PC-9 (cell line): ENCODE measurements around the gene PSD2. TPM values are rescaled to one million over a fixed set of nuclear protein-coding genes. Genes with fewer than 3 reads are reported as not detected.

Source experiments
- BruUV-seq: library from RNA; stranded (reverse); fragments of 400-500 nt; replicated peaks from 2 replicates; lab custom pipeline; 2021; lab: Mats Ljungman, UMichigan
- CTCF ChIA-PET: fragments of 300-600 bp; sonication (Branson Sonifier 250); formaldehyde crosslinking; loops from one replicate; lab custom pipeline; 2022; ENCODE audit warnings: antibody characterized with exemption; lab: Charles Lee
- POLR2A ChIA-PET: fragments of 300-600 bp; sonication (Branson Sonifier 250); formaldehyde crosslinking; loops from one replicate; lab custom pipeline; 2022; ENCODE audit warnings: antibody characterized with exemption; ENCODE audit not compliant: unreplicated experiment; lab: Charles Lee
- DNase-seq, 2 experiments: peaks; one replicate each; pipeline versions ENCODE4 v3.0.0 to v3.0.0-alpha.2; 2015 to 2022; ENCODE audit warnings: mixed read lengths in 1 of 2
- H2AFZ ChIP-seq: fragments of 200-600 bp; sonication (generic); 2 replicates; pipeline ENCODE4 v1.8.1; 2017; ENCODE audit warnings: antibody characterized with exemption
- H3F3A ChIP-seq: fragments of 200-600 bp; sonication (generic); 2 replicates; pipeline ENCODE4 v1.8.1; 2017; ENCODE audit warnings: antibody characterized with exemption, mild to moderate bottlenecking, low read depth; ENCODE audit not compliant: insufficient read depth
- H3K27ac ChIP-seq: fragments of 200-600 bp; sonication (generic); 2 replicates; pipeline ENCODE4 v1.6.1; 2016; ENCODE audit warnings: mixed run types
- H3K27me3 ChIP-seq: fragments of 200-600 bp; sonication (generic); 2 replicates; pipeline ENCODE4 v1.6.1; 2016; ENCODE audit warnings: low read depth, mixed run types; ENCODE audit not compliant: insufficient read depth
- H3K36me3 ChIP-seq: fragments of 200-600 bp; sonication (generic); 2 replicates; pipeline ENCODE4 v1.6.1; 2016; ENCODE audit warnings: low read depth, mixed run types
- H3K4me1 ChIP-seq: fragments of 200-600 bp; sonication (generic); replicated peaks from 2 replicates; pipeline ENCODE4 v1.6.1; 2016; ENCODE audit warnings: mixed run types; ENCODE audit not compliant: insufficient read depth
- H3K4me2 ChIP-seq: fragments of 200-600 bp; sonication (generic); 2 replicates; pipeline ENCODE4 v1.6.1; 2017; ENCODE audit warnings: mixed run types
- H3K4me3 ChIP-seq: fragments of 200-600 bp; sonication (generic); 2 replicates; pipeline ENCODE4 v1.6.1; 2016; ENCODE audit warnings: mixed run types
- H3K79me2 ChIP-seq: fragments of 200-600 bp; sonication (generic); 2 replicates; pipeline ENCODE4 v1.6.1; 2017; ENCODE audit warnings: low read depth, mixed run types
- H3K9me2 ChIP-seq: fragments of 200-600 bp; sonication (generic); 2 replicates; pipeline ENCODE4 v1.8.1; 2017; ENCODE audit warnings: mild to moderate bottlenecking; ENCODE audit not compliant: insufficient read depth
- H3K9me3 ChIP-seq: fragments of 200-600 bp; sonication (generic); 2 replicates; pipeline ENCODE4 v1.8.1; 2016; ENCODE audit warnings: low read depth; ENCODE audit not compliant: insufficient read depth
- H4K20me1 ChIP-seq: fragments of 200-600 bp; sonication (generic); 2 replicates; pipeline ENCODE4 v1.8.1; 2017; ENCODE audit not compliant: insufficient read depth
- EZH2 ChIP-seq: fragments of 200-600 bp; sonication (generic); IDR thresholded peaks from 2 replicates; pipeline ENCODE4 v1.8.0; 2017; ENCODE audit warnings: antibody characterized with exemption, low read depth
- intact Hi-C: fragments of 100-400 bp; cut with micrococcal nuclease; formaldehyde crosslinking; loops from one replicate; pipeline ENCODE4 v1.10.0; 2022; ENCODE audit not compliant: unreplicated experiment
- total RNA-seq: library from RNA; stranded (reverse); gene quantifications from 2 replicates; pipeline ENCODE4 v1.2.3, GENCODE V29; 2021
- TF ChIP-seq, protein P1 (sequence below): fragments of 200-600 bp; sonication (generic); conservative IDR thresholded peaks from 2 replicates; pipeline ENCODE4 v1.6.1; 2017; ENCODE audit warnings: mixed run types, antibody characterized with exemption, mild to moderate bottlenecking, moderate library complexity

PSD2 gene
- total RNA-seq, 1 experiment from 2014 or later, result 0.07 TPM

GRCh38 chr5:139855451-139855850 lies 59.8 kb downstream of the PSD2 start:
- H2AFZ ChIP-seq, result no peak overlapping the region
- no peaks in the 10 kb centered on the region for H3F3A ChIP-seq
- intact Hi-C loops, result no loop called here
- no peak overlapping the region for H3K4me3 ChIP-seq
- H3K27ac ChIP-seq, result no peak overlapping the region
- no peak overlapping the region for H3K4me2 ChIP-seq
- no peaks in the 10 kb centered on the region for H3K79me2 ChIP-seq
- ChIA-PET CTCF (interaction anchor here (0.6 kb wide), 1 partner anchor 336 kb away, joined by 5 read pairs; no protein-coding TSS in a partner anchor), POLR2A (no interaction called here)
- no peaks in the 10 kb centered on the region for H3K4me1 ChIP-seq
- no peak for TF ChIP-seq EZH2
- TF ChIP-seq, protein P1, sequence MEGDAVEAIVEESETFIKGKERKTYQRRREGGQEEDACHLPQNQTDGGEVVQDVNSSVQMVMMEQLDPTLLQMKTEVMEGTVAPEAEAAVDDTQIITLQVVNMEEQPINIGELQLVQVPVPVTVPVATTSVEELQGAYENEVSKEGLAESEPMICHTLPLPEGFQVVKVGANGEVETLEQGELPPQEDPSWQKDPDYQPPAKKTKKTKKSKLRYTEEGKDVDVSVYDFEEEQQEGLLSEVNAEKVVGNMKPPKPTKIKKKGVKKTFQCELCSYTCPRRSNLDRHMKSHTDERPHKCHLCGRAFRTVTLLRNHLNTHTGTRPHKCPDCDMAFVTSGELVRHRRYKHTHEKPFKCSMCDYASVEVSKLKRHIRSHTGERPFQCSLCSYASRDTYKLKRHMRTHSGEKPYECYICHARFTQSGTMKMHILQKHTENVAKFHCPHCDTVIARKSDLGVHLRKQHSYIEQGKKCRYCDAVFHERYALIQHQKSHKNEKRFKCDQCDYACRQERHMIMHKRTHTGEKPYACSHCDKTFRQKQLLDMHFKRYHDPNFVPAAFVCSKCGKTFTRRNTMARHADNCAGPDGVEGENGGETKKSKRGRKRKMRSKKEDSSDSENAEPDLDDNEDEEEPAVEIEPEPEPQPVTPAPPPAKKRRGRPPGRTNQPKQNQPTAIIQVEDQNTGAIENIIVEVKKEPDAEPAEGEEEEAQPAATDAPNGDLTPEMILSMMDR, result no peak
- H3K9me3 ChIP-seq, result no peaks in the 10 kb centered on the region
- no TSS peak for BruUV-seq
- H3K36me3 ChIP-seq, result no peaks in the 10 kb centered on the region
- H4K20me1 ChIP-seq, result no peaks in the 10 kb centered on the region
- DNase-seq, result no peak
- H3K9me2 ChIP-seq, result no peaks in the 10 kb centered on the region
- peaks cover 16% of the 10 kb centered on the region; the same call in 1 of the 2 replicates for H3K27me3 ChIP-seq

GRCh38 chr5:139855946-139856540 lies 60.4 kb downstream of the PSD2 start:
- no peaks in the 10 kb centered on the region for H3K4me1 ChIP-seq
- no peak overlapping the region for H3K27ac ChIP-seq
- intact Hi-C loops, result no loop called here
- TF ChIP-seq, protein P1, result no peak
- no peak for TF ChIP-seq EZH2
- H4K20me1 ChIP-seq, result no peaks in the 10 kb centered on the region
- no peaks in the 10 kb centered on the region for H3K79me2 ChIP-seq
- no peaks in the 10 kb centered on the region for H3K9me2 ChIP-seq
- CTCF ChIA-PET, result no interaction called here
- BruUV-seq, result no TSS peak
- H3K27me3 ChIP-seq, result peaks cover 16% of the 10 kb centered on the region; the same call in 1 of the 2 replicates
- H3K4me3 ChIP-seq, result no peak overlapping the region
- no peak for DNase-seq
- no peaks in the 10 kb centered on the region for H3K36me3 ChIP-seq
- POLR2A ChIA-PET, result no interaction called here
- H3F3A ChIP-seq, result no peaks in the 10 kb centered on the region
- no peaks in the 10 kb centered on the region for H3K9me3 ChIP-seq
- no peak overlapping the region for H2AFZ ChIP-seq
- H3K4me2 ChIP-seq, result no peak overlapping the region

- Histone ChIP-seq H3K9me3 (no peaks in the 10 kb centered on the region), H3K36me3 (no peaks in the 10 kb centered on the region), H3K4me2 (no peak overlapping the region), H4K20me1 (no peaks in the 10 kb centered on the region), H2AFZ (no peak overlapping the region), H3K9me2 (no peaks in the 10 kb centered on the region), H3K27ac (no peak overlapping the region), H3K79me2 (no peaks in the 10 kb centered on the region), H3K27me3 (peaks cover 16% of the 10 kb centered on the region; the same call in 1 of the 2 replicates), H3K4me3 (no peak overlapping the region), H3K4me1 (no peaks in the 10 kb centered on the region), H3F3A (no peaks in the 10 kb centered on the region)
- intact Hi-C loops, result no loop called here
- DNase-seq, result no peak
- POLR2A ChIA-PET, result no interaction called here
- CTCF ChIA-PET, result no interaction called here
- TF ChIP-seq, protein P1, result no peak
- TF ChIP-seq EZH2, result no peak
- BruUV-seq, result no TSS peak
These were observed 61.1 kb downstream of the PSD2 start for GRCh38 chr5:139856714-139857113.
